H9 (cell line): ENCODE measurements around the gene FUT9. TPM values are rescaled to one million over a fixed set of nuclear protein-coding genes. Genes with fewer than 3 reads are reported as not detected.

ENCODE experiments used
- DNase-seq: peaks from one replicate; pipeline ENCODE4 v3.0.0-alpha.2; 2017
- H2AFZ ChIP-seq: one replicate; pipeline ENCODE4 v1.6.1; 2013; ENCODE audit warnings: mild to moderate bottlenecking, low read length, control low read depth, moderate library complexity
- H2AK5ac ChIP-seq: 2 replicates; pipeline ENCODE4 v1.6.1; 2013; ENCODE audit warnings: low read length, control low read depth, mixed read lengths; ENCODE audit not compliant: insufficient read length
- H2BK120ac ChIP-seq: one replicate; pipeline ENCODE4 v1.6.1; 2013; ENCODE audit warnings: low read depth, mild to moderate bottlenecking, low read length, control low read depth, inconsistent platforms; ENCODE audit not compliant: poor library complexity, severe bottlenecking
- H2BK12ac ChIP-seq: 2 replicates; pipeline ENCODE4 v1.6.1; 2013; ENCODE audit warnings: low read length, control low read depth, mixed read lengths, low read depth; ENCODE audit not compliant: insufficient read length
- H2BK15ac ChIP-seq: 2 replicates; pipeline ENCODE4 v1.6.1; 2013; ENCODE audit warnings: low read depth, low read length, control low read depth
- H2BK20ac ChIP-seq: one replicate; pipeline ENCODE4 v1.6.1; 2013; ENCODE audit warnings: low read depth, mild to moderate bottlenecking, low read length, control low read depth, inconsistent platforms; ENCODE audit not compliant: poor library complexity, severe bottlenecking
- H2BK5ac ChIP-seq: 2 replicates; pipeline ENCODE4 v1.6.1; 2013; ENCODE audit warnings: low read length, control low read depth, mixed read lengths; ENCODE audit not compliant: insufficient read length
- H3K14ac ChIP-seq: 2 replicates; pipeline ENCODE4 v1.6.1; 2013; ENCODE audit warnings: low read length, control low read depth; ENCODE audit not compliant: insufficient read depth
- H3K18ac ChIP-seq: 2 replicates; pipeline ENCODE4 v1.6.1; 2013; ENCODE audit warnings: low read depth, mild to moderate bottlenecking, mixed read lengths, low read length, control low read depth; ENCODE audit not compliant: insufficient read length
- H3K23ac ChIP-seq: 2 replicates; pipeline ENCODE4 v1.6.1; 2013; ENCODE audit warnings: low read length, control low read depth, mixed read lengths, low read depth; ENCODE audit not compliant: insufficient read length
- H3K23me2 ChIP-seq: 2 replicates; pipeline ENCODE4 v1.6.1; 2013; ENCODE audit warnings: low read depth, mild to moderate bottlenecking, mixed read lengths, low read length, control low read depth; ENCODE audit not compliant: insufficient read length, poor library complexity, severe bottlenecking
- H3K27ac ChIP-seq: 2 replicates; pipeline ENCODE4 v1.5.1; 2013; ENCODE audit warnings: low read length, control low read depth, mixed read lengths, low read depth; ENCODE audit not compliant: insufficient read length
- H3K27me3 ChIP-seq: 2 replicates; pipeline ENCODE4 v1.6.1; 2013; ENCODE audit warnings: low read length, control low read depth, inconsistent platforms; ENCODE audit not compliant: insufficient read depth
- H3K4ac ChIP-seq: 2 replicates; pipeline ENCODE4 v1.6.1; 2013; ENCODE audit warnings: low read depth, mild to moderate bottlenecking, control low read depth, inconsistent platforms, low read length, moderate library complexity
- H3K4me1 ChIP-seq: 2 replicates; pipeline ENCODE4 v1.6.1; 2013; ENCODE audit warnings: low read length, control low read depth, inconsistent platforms; ENCODE audit not compliant: insufficient read depth
- H3K4me2 ChIP-seq: 2 replicates; pipeline ENCODE4 v1.6.1; 2013; ENCODE audit warnings: low read length, control low read depth, mixed read lengths; ENCODE audit not compliant: insufficient read length, insufficient read depth
- H3K56ac ChIP-seq: 2 replicates; pipeline ENCODE4 v1.6.1; 2013; ENCODE audit warnings: low read depth, mild to moderate bottlenecking, mixed read lengths, low read length, control low read depth; ENCODE audit not compliant: insufficient read length
- H3K79me1 ChIP-seq: 2 replicates; pipeline ENCODE4 v1.6.1; 2013; ENCODE audit warnings: low read depth, mild to moderate bottlenecking, moderate library complexity, low read length, control low read depth, inconsistent platforms; ENCODE audit not compliant: insufficient read depth, poor library complexity, severe bottlenecking
- H3K79me2 ChIP-seq: 2 replicates; pipeline ENCODE4 v1.6.1; 2013; ENCODE audit warnings: low read length, control low read depth, inconsistent platforms; ENCODE audit not compliant: insufficient read depth
- H3K9ac ChIP-seq: 2 replicates; pipeline ENCODE4 v1.6.1; 2013; ENCODE audit warnings: low read length, control low read depth, mixed read lengths; ENCODE audit not compliant: insufficient read length; ENCODE audit errors: extremely low read depth
- H3K9me3 ChIP-seq: one replicate; pipeline ENCODE4 v1.6.1; 2013; ENCODE audit warnings: low read depth, low read length, inconsistent platforms; ENCODE audit not compliant: control insufficient read depth
- H3T11ph ChIP-seq: one replicate; pipeline ENCODE4 v1.6.1; 2013; ENCODE audit warnings: mild to moderate bottlenecking, low read length, control low read depth, inconsistent platforms
- H4K20me1 ChIP-seq: one replicate; pipeline ENCODE4 v1.6.1; 2013; ENCODE audit not compliant: control insufficient read depth, insufficient read length, insufficient read depth
- H4K5ac ChIP-seq: 2 replicates; pipeline ENCODE4 v1.6.1; 2013; ENCODE audit warnings: low read depth, mild to moderate bottlenecking, mixed read lengths, low read length, control low read depth; ENCODE audit not compliant: insufficient read length
- H4K8ac ChIP-seq: replicated peaks from 2 replicates; pipeline ENCODE4 v1.6.1; 2013; ENCODE audit warnings: low read length, control low read depth, mixed read lengths, low read depth; ENCODE audit not compliant: insufficient read length
- H4K91ac ChIP-seq: 2 replicates; pipeline ENCODE4 v1.6.1; 2013; ENCODE audit warnings: low read depth, mild to moderate bottlenecking, moderate library complexity, mixed read lengths, low read length, control low read depth; ENCODE audit not compliant: insufficient read length
- H3K27ac Mint-ChIP-seq, 3 experiments: 2 replicates in 2 of 3; 3 replicates in 1 of 3; pipeline ENCODE4 v1.8.0; 2020 to 2021; ENCODE audit warnings: mixed read lengths in 3 of 3, mild to moderate bottlenecking in 1 of 3, moderate library complexity in 1 of 3
- H3K27me3 Mint-ChIP-seq: 2 replicates; pipeline ENCODE4 v1.8.0; 2021; ENCODE audit warnings: low read depth, mild to moderate bottlenecking, moderate library complexity, mixed read lengths
- H3K36me3 Mint-ChIP-seq, 3 experiments: 2 replicates in 2 of 3; 3 replicates in 1 of 3; pipeline ENCODE4 v1.8.0; 2020 to 2021; ENCODE audit warnings: low read depth in 3 of 3, mixed read lengths in 3 of 3; ENCODE audit not compliant: insufficient read depth in 1 of 3
- H3K4me1 Mint-ChIP-seq, 2 experiments: 2 replicates each; pipeline ENCODE4 v1.8.0; 2020; ENCODE audit warnings: mixed read lengths in 2 of 2
- H3K4me3 Mint-ChIP-seq, 2 experiments: 2 replicates in 1 of 2; 3 replicates in 1 of 2; pipeline ENCODE4 v1.8.0; 2020 to 2021; ENCODE audit warnings: mild to moderate bottlenecking in 2 of 2, mixed read lengths in 2 of 2, moderate library complexity in 1 of 2
- H3K9me3 Mint-ChIP-seq, 2 experiments: 2 replicates in 1 of 2; 3 replicates in 1 of 2; pipeline ENCODE4 v1.8.0; 2020; ENCODE audit warnings: mild to moderate bottlenecking in 2 of 2, mixed read lengths in 2 of 2, moderate library complexity in 1 of 2
- CTCF ChIP-seq: fragments of 200-600 bp; sonication (generic); conservative IDR thresholded peaks from 3 replicates; pipeline ENCODE4 v1.8.0; 2021; ENCODE audit warnings: antibody characterized with exemption, mild to moderate bottlenecking
- WGBS: extraction: QIAGEN DNeasy Blood & Tissue Kit; methylation state at CpG from one replicate; pipeline ENCODE4 v1.1.7; 2013; ENCODE audit warnings: missing lambda C conversion rate, low lambda C conversion rate, mixed read lengths; ENCODE audit not compliant: insufficient read length; ENCODE audit errors: extremely low coverage; 5-methylcytosine and 5-hydroxymethylcytosine counted together
- total RNA-seq: library from RNA; stranded (reverse); gene quantifications from 2 replicates; pipeline ENCODE4 v1.2.1, GENCODE V29; 2021

FUT9 gene
- total RNA-seq, 1 experiment from 2014 or later, result 1.6 TPM

GRCh38 chr6:96101564-96101963 lies 85.8 kb downstream of the FUT9 start:
- Histone ChIP-seq H3K9ac (no peak overlapping the region), H3K9me3 (no peaks in the 10 kb centered on the region), H4K5ac (no peak overlapping the region), H3K27me3 (no peaks in the 10 kb centered on the region), H3T11ph (no peak overlapping the region), H3K79me1 (no peaks in the 10 kb centered on the region), H3K27ac (no peak overlapping the region), H3K23me2 (no peaks in the 10 kb centered on the region), H4K91ac (no peak overlapping the region), H4K20me1 (no peaks in the 10 kb centered on the region), H3K4me2 (no peak overlapping the region), H2AFZ (no peak overlapping the region), H3K56ac (no peak overlapping the region), H3K18ac (no peak overlapping the region), H4K8ac (no peak overlapping the region), H3K23ac (no peak overlapping the region), H3K14ac (no peak overlapping the region), H3K79me2 (no peaks in the 10 kb centered on the region), H2BK120ac (no peak overlapping the region), H2BK12ac (no peak overlapping the region), H2BK5ac (no peak overlapping the region), H2AK5ac (no peak overlapping the region), H2BK20ac (no peak overlapping the region), H3K4ac (no peak overlapping the region), H3K4me1 (no peaks in the 10 kb centered on the region), H2BK15ac (no peak overlapping the region)
- DNase-seq, result no peak
- H3K9me3 Mint-ChIP-seq, result no peaks in the 10 kb centered on the region
- H3K27ac Mint-ChIP-seq, result no peak overlapping the region
- no CpG with 5 or more reads among the region's 2 CpGs for WGBS
- no peak overlapping the region for H3K4me3 Mint-ChIP-seq
- TF ChIP-seq CTCF, result no peak
- H3K27me3 Mint-ChIP-seq, result no peaks in the 10 kb centered on the region
- no peaks in the 10 kb centered on the region for H3K36me3 Mint-ChIP-seq
- no peaks in the 10 kb centered on the region for H3K4me1 Mint-ChIP-seq
